ENCODE measurements around the gene USP19. TPM values are rescaled to one million over a fixed set of nuclear protein-coding genes. Genes with fewer than 3 reads are reported as not detected.

Gene USP19
- total RNA-seq, 2 donors from 2014 or later: 61.5 to 63.2 TPM

GRCh38 chr3:49165771-49166751, 45.4 kb upstream of the USP19 start, which contains the start of gene CCDC71:
CCDC71 (minus strand) TSS chr3:49166331; CDS start chr3:49164208, 2,123 bp downstream.
- no peak for TF ChIP-seq CTCF (conservative IDR thresholded peaks at IDR 0.05)

GRCh38 chr3:49164983-49165720, 44.5 kb upstream of the USP19 start:
- no peak overlapping the region for H3K27ac ChIP-seq (ENCODE audit: low read depth, low read length)
- peaks cover 29% of the 10 kb centered on the region for H3K27me3 Mint-ChIP-seq (ENCODE audit: insufficient read depth)
- peaks cover 10% of the 10 kb centered on the region for H3K4me1 Mint-ChIP-seq
- peaks cover 7% of the 10 kb centered on the region for H3K9me3 ChIP-seq (ENCODE audit: control insufficient read depth, low read length)
- peaks cover 18% of the 10 kb centered on the region for H3K36me3 Mint-ChIP-seq (ENCODE audit: low read depth)
- peaks cover 1% of the 10 kb centered on the region for H3K9me3 Mint-ChIP-seq
- H3K4me3 Mint-ChIP-seq: peak overlapping the region; percentile 92
- peak overlapping the region; percentile 89 for H3K27ac Mint-ChIP-seq
- H3K36me3 ChIP-seq (ENCODE audit: control insufficient read depth, insufficient read depth, low read length): peaks cover 26% of the 10 kb centered on the region
- peaks cover 15% of the 10 kb centered on the region for H3K27me3 ChIP-seq (ENCODE audit: control insufficient read depth, insufficient read depth, low read length, poor library complexity, severe bottlenecking)
- peak overlapping the region; percentile 99 for H3K4me3 ChIP-seq (ENCODE audit: low read length)
- DNase-seq: no peak
- H3K9ac ChIP-seq (ENCODE audit: extremely low read depth, low read length, poor library complexity, severe bottlenecking): peak overlapping the region; percentile 81
- H3K4me1 ChIP-seq (ENCODE audit: control insufficient read depth, insufficient read depth, low read length): peaks cover 4% of the 10 kb centered on the region
- WGBS, 2 experiments (ENCODE audit: insufficient coverage in 1 of 2, insufficient read length in 1 of 2): 49 to 53% methylated on average over 4 to 6 of the region's 6 CpGs
- TF ChIP-seq CTCF (conservative IDR thresholded peaks at IDR 0.05): no peak

More at GRCh38 chr3:49165771-49166751, 45.4 kb upstream of the USP19 start, which contains the start of gene CCDC71:
- Histone ChIP-seq H3K4me1 (ENCODE audit: control insufficient read depth, insufficient read depth, low read length) (peaks cover 4% of the 10 kb centered on the region), H3K27ac (ENCODE audit: low read depth, low read length) (no peak within 1 kb of the TSS), H3K9me3 (ENCODE audit: control insufficient read depth, low read length) (peaks cover 7% of the 10 kb centered on the region), H3K9ac (ENCODE audit: extremely low read depth, low read length, poor library complexity, severe bottlenecking) (peak within 1 kb of the TSS; percentile 81), H3K4me3 (ENCODE audit: low read length) (peak within 1 kb of the TSS; percentile 99), H3K36me3 (ENCODE audit: control insufficient read depth, insufficient read depth, low read length) (peaks cover 26% of the 10 kb centered on the region), H3K27me3 (ENCODE audit: control insufficient read depth, insufficient read depth, low read length, poor library complexity, severe bottlenecking) (peaks cover 15% of the 10 kb centered on the region)
- Mint-ChIP-seq H3K27ac (peak within 1 kb of the TSS; percentile 91), H3K4me1 (peaks cover 13% of the 10 kb centered on the region), H3K9me3 (peaks cover 1% of the 10 kb centered on the region), H3K4me3 (peak within 1 kb of the TSS; percentile 92), H3K27me3 (ENCODE audit: insufficient read depth) (peaks cover 29% of the 10 kb centered on the region), H3K36me3 (ENCODE audit: low read depth) (peaks cover 18% of the 10 kb centered on the region)
- DNase-seq: peak; percentile 91
- WGBS, 2 experiments (ENCODE audit: insufficient coverage in 1 of 2, insufficient read length in 1 of 2): 5 to 10% methylated on average over 35 to 60 of the region's 69 CpGs

- no peak overlapping the region for H3K4me3 ChIP-seq (ENCODE audit: low read length)
- peaks cover 7% of the 10 kb centered on the region for H3K9me3 ChIP-seq (ENCODE audit: control insufficient read depth, low read length)
- WGBS, 2 experiments (ENCODE audit: insufficient coverage in 1 of 2, insufficient read length in 1 of 2): 94 to 100% methylated on average over 5 to 8 of the region's 8 CpGs
- peaks cover 1% of the 10 kb centered on the region for H3K9me3 Mint-ChIP-seq
- no peak for DNase-seq
- no peak overlapping the region for H3K4me3 Mint-ChIP-seq
- H3K27me3 ChIP-seq (ENCODE audit: control insufficient read depth, insufficient read depth, low read length, poor library complexity, severe bottlenecking): peaks cover 15% of the 10 kb centered on the region
- H3K27ac ChIP-seq (ENCODE audit: low read depth, low read length): no peak overlapping the region
- no peak overlapping the region for H3K27ac Mint-ChIP-seq
- H3K36me3 Mint-ChIP-seq (ENCODE audit: low read depth): peaks cover 19% of the 10 kb centered on the region
- peaks cover 4% of the 10 kb centered on the region for H3K4me1 ChIP-seq (ENCODE audit: control insufficient read depth, insufficient read depth, low read length)
- H3K36me3 ChIP-seq (ENCODE audit: control insufficient read depth, insufficient read depth, low read length): peaks cover 26% of the 10 kb centered on the region
- H3K9ac ChIP-seq (ENCODE audit: extremely low read depth, low read length, poor library complexity, severe bottlenecking): no peak overlapping the region
- H3K4me1 Mint-ChIP-seq: peaks cover 10% of the 10 kb centered on the region
- no peak for TF ChIP-seq CTCF (conservative IDR thresholded peaks at IDR 0.05)
- peaks cover 20% of the 10 kb centered on the region for H3K27me3 Mint-ChIP-seq (ENCODE audit: insufficient read depth)
These were observed 43.0 kb upstream of the USP19 start for GRCh38 chr3:49163609-49164008.
